GM23338 (cell line): ENCODE data around the gene FASLG. TPM values are rescaled to one million over a fixed set of nuclear protein-coding genes. Genes with fewer than 3 reads are reported as not detected.

ENCODE experiments used
- ATAC-seq: fragments of 200-7000 bp; cut with Tn5 transposase; 3 replicates; pipeline ENCODE4 v1.9.1; 2020
- DNase-seq: peaks from one replicate; pipeline ENCODE4 v3.0.0-alpha.2; 2015; ENCODE audit warnings: low spot score
- H2AFZ ChIP-seq: fragments of 200-600 bp; sonication (generic); 2 replicates; pipeline ENCODE4 v1.8.0; 2016; ENCODE audit warnings: antibody characterized with exemption, mild to moderate bottlenecking, moderate library complexity
- H3F3A ChIP-seq: fragments of 200-600 bp; sonication (generic); replicated peaks from 2 replicates; pipeline ENCODE4 v1.8.0; 2017; ENCODE audit warnings: antibody characterized with exemption, mixed run types, low read depth
- H3K27ac ChIP-seq: fragments of 200-600 bp; sonication (generic); 2 replicates; pipeline ENCODE4 v1.6.1; 2016; ENCODE audit warnings: low read depth
- H3K27me3 ChIP-seq: fragments of 200-600 bp; sonication (generic); 2 replicates; pipeline ENCODE4 v1.8.0; 2016; ENCODE audit warnings: mild to moderate bottlenecking, mixed run types, moderate library complexity; ENCODE audit not compliant: insufficient read depth
- H3K36me3 ChIP-seq: fragments of 200-600 bp; sonication (generic); 2 replicates; pipeline ENCODE4 v1.8.0; 2016; ENCODE audit warnings: mild to moderate bottlenecking; ENCODE audit not compliant: insufficient read depth
- H3K4me1 ChIP-seq: fragments of 200-600 bp; sonication (generic); 2 replicates; pipeline ENCODE4 v1.8.0; 2016; ENCODE audit warnings: mild to moderate bottlenecking, moderate library complexity; ENCODE audit not compliant: insufficient read depth
- H3K4me2 ChIP-seq: fragments of 200-600 bp; sonication (generic); 2 replicates; pipeline ENCODE4 v1.7.1; 2017; ENCODE audit warnings: mixed run types
- H3K4me3 ChIP-seq: fragments of 200-600 bp; sonication (generic); 2 replicates; pipeline ENCODE4 v1.6.1; 2016; ENCODE audit warnings: mixed run types
- H3K79me2 ChIP-seq: fragments of 200-600 bp; sonication (generic); replicated peaks from 2 replicates; pipeline ENCODE4 v1.8.0; 2017; ENCODE audit warnings: mild to moderate bottlenecking; ENCODE audit not compliant: insufficient read depth
- H3K9me2 ChIP-seq: fragments of 200-600 bp; sonication (generic); 2 replicates; pipeline ENCODE4 v1.8.0; 2017; ENCODE audit not compliant: insufficient read depth
- H4K20me1 ChIP-seq: fragments of 200-600 bp; sonication (generic); replicated peaks from 2 replicates; pipeline ENCODE4 v1.8.0; 2017; ENCODE audit warnings: mild to moderate bottlenecking; ENCODE audit not compliant: insufficient read depth
- H3K27ac Mint-ChIP-seq: 2 replicates; pipeline ENCODE4 v1.8.0; 2020; ENCODE audit warnings: inconsistent platforms, mild to moderate bottlenecking, moderate library complexity, mixed read lengths
- H3K27me3 Mint-ChIP-seq: 3 replicates; pipeline ENCODE4 v1.8.0; 2022; ENCODE audit warnings: low read depth, mild to moderate bottlenecking, moderate library complexity, mixed read lengths, inconsistent platforms; ENCODE audit not compliant: insufficient read depth, poor library complexity
- H3K36me3 Mint-ChIP-seq: 3 replicates; pipeline ENCODE4 v1.8.0; 2021; ENCODE audit warnings: low read depth, mild to moderate bottlenecking, inconsistent platforms, moderate library complexity, mixed read lengths
- H3K4me1 Mint-ChIP-seq: 3 replicates; pipeline ENCODE4 v1.8.0; 2020; ENCODE audit warnings: mild to moderate bottlenecking, inconsistent platforms, mixed read lengths
- H3K4me3 Mint-ChIP-seq: 3 replicates; pipeline ENCODE4 v1.8.0; 2021; ENCODE audit warnings: moderate library complexity, mild to moderate bottlenecking, inconsistent platforms, mixed read lengths
- H3K9me3 Mint-ChIP-seq: 3 replicates; pipeline ENCODE4 v1.8.0; 2020; ENCODE audit warnings: moderate library complexity, mild to moderate bottlenecking, inconsistent platforms, mixed read lengths
- CREB1 ChIP-seq: fragments of 250-450 bp; sonication (Bioruptor Pico); IDR thresholded peaks from 2 replicates; pipeline ENCODE4 v1.5.0; 2020; ENCODE audit warnings: low read depth, mild to moderate bottlenecking, moderate library complexity
- ETS1 ChIP-seq: IDR thresholded peaks from 2 replicates; pipeline ENCODE4 v1.6.1; 2016; ENCODE audit warnings: antibody characterized with exemption
- EZH2 ChIP-seq: fragments of 200-600 bp; sonication (generic); IDR thresholded peaks from one replicate; pipeline ENCODE4 v1.8.0; 2017; ENCODE audit warnings: antibody characterized with exemption, mild to moderate bottlenecking, low read depth; ENCODE audit not compliant: unreplicated experiment
- EZH2phosphoT487 ChIP-seq: fragments of 200-600 bp; sonication (generic); IDR thresholded peaks from one replicate; pipeline ENCODE4 v1.8.1; 2018; ENCODE audit warnings: antibody characterized with exemption; ENCODE audit not compliant: unreplicated experiment
- JUNB ChIP-seq: IDR thresholded peaks from one replicate; pipeline ENCODE4 v1.6.1; 2016; ENCODE audit warnings: antibody characterized with exemption; ENCODE audit not compliant: unreplicated experiment
- NANOG ChIP-seq: IDR thresholded peaks from 2 replicates; pipeline ENCODE4 v1.6.1; 2016; ENCODE audit warnings: antibody characterized with exemption, borderline replicate concordance
- POLR2AphosphoS5 ChIP-seq: IDR thresholded peaks from 2 replicates; pipeline ENCODE4 v1.6.1; 2016; ENCODE audit warnings: antibody characterized with exemption, low read depth
- REST ChIP-seq: IDR thresholded peaks from one replicate; pipeline ENCODE4 v1.6.1; 2018; ENCODE audit warnings: antibody characterized with exemption; ENCODE audit not compliant: unreplicated experiment
- STAT1 ChIP-seq: IDR thresholded peaks from one replicate; pipeline ENCODE4 v1.6.1; 2016; ENCODE audit warnings: antibody characterized with exemption; ENCODE audit not compliant: unreplicated experiment
- ZNF114 ChIP-seq: fragments of 250-450 bp; sonication (Bioruptor Pico); IDR thresholded peaks from 2 replicates; pipeline ENCODE4 v1.5.0; 2020; ENCODE audit warnings: mild to moderate bottlenecking, moderate library complexity
- ZNF331 ChIP-seq: fragments of 250-450 bp; sonication (Bioruptor Pico); IDR thresholded peaks from 2 replicates; pipeline ENCODE4 v1.5.0; 2020; ENCODE audit warnings: low read depth, mild to moderate bottlenecking, moderate library complexity
- ZNF462 ChIP-seq: fragments of 250-450 bp; sonication (Bioruptor Pico); IDR thresholded peaks from 2 replicates; pipeline ENCODE4 v1.5.0; 2020; ENCODE audit warnings: mild to moderate bottlenecking, moderate library complexity
- polyA plus RNA-seq: library from polyadenylated mRNA; unstranded; fragments of >200 nt; fragmentation: Nextera tagmentation; extraction: Ambion mirVana; gene quantifications from 2 replicates; pipeline ENCODE4 v1.2.1, GENCODE V29; 2016
- total RNA-seq: library from RNA; depleted of rRNA; stranded (reverse); fragments of >200 nt; shearing (Covaris generic); gene quantifications from 2 replicates; pipeline ENCODE4 v1.2.3, GENCODE V29; 2014
- TF ChIP-seq, protein P1 (sequence below), 2 experiments: fragments of 200-600 bp in 1 of 2; sonication (generic) in 1 of 2; conservative IDR thresholded peaks; 2 replicates each; pipeline versions ENCODE4 v1.5.1 to v1.6.1; 2016 to 2017; ENCODE audit warnings: antibody characterized with exemption in 2 of 2, low read depth in 2 of 2, mild to moderate bottlenecking in 2 of 2, moderate library complexity in 1 of 2

Gene FASLG
- total and polyA plus RNA-seq, 2 experiments from 2014 or later: not detected

GRCh38 chr1:172699695-172700227 is 40.9 kb downstream of the FASLG start:
- TF ChIP-seq EZH2phosphoT487: no peak
- no peak for TF ChIP-seq ZNF114 (CRISPR knock-in tag)
- TF ChIP-seq, protein P1, sequence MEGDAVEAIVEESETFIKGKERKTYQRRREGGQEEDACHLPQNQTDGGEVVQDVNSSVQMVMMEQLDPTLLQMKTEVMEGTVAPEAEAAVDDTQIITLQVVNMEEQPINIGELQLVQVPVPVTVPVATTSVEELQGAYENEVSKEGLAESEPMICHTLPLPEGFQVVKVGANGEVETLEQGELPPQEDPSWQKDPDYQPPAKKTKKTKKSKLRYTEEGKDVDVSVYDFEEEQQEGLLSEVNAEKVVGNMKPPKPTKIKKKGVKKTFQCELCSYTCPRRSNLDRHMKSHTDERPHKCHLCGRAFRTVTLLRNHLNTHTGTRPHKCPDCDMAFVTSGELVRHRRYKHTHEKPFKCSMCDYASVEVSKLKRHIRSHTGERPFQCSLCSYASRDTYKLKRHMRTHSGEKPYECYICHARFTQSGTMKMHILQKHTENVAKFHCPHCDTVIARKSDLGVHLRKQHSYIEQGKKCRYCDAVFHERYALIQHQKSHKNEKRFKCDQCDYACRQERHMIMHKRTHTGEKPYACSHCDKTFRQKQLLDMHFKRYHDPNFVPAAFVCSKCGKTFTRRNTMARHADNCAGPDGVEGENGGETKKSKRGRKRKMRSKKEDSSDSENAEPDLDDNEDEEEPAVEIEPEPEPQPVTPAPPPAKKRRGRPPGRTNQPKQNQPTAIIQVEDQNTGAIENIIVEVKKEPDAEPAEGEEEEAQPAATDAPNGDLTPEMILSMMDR (conservative IDR thresholded peaks at IDR 0.05; ENCODE audit: low read depth in 2 of 2): no peak
- no peak for TF ChIP-seq JUNB
- no peak for TF ChIP-seq EZH2
- TF ChIP-seq STAT1: no peak
- TF ChIP-seq REST: no peak
- TF ChIP-seq NANOG: no peak
- TF ChIP-seq ETS1: no peak
- TF ChIP-seq ZNF462 (CRISPR knock-in tag): no peak
- no peak for TF ChIP-seq CREB1 (CRISPR knock-in tag)
- TF ChIP-seq ZNF331 (CRISPR knock-in tag): no peak
- TF ChIP-seq POLR2AphosphoS5: no peak
- Histone ChIP-seq H2AFZ (no peak overlapping the region), H3K4me2 (no peak overlapping the region), H3K27ac (no peak overlapping the region), H3K36me3 (no peaks in the 10 kb centered on the region), H3K27me3 (no peaks in the 10 kb centered on the region), H3K4me1 (peaks cover 9% of the 10 kb centered on the region; the same call in 1 of the 2 replicates), H3F3A (no peaks in the 10 kb centered on the region), H4K20me1 (no peaks in the 10 kb centered on the region), H3K4me3 (no peak overlapping the region), H3K79me2 (no peaks in the 10 kb centered on the region), H3K9me2 (peaks cover 20% of the 10 kb centered on the region)
- ATAC-seq: no peak
- H3K4me3 Mint-ChIP-seq: no peak overlapping the region
- H3K36me3 Mint-ChIP-seq: no peaks in the 10 kb centered on the region
- no peaks in the 10 kb centered on the region for H3K9me3 Mint-ChIP-seq
- no peak overlapping the region for H3K27ac Mint-ChIP-seq
- H3K27me3 Mint-ChIP-seq: no peaks in the 10 kb centered on the region
- H3K4me1 Mint-ChIP-seq: peaks cover 11% of the 10 kb centered on the region; the same call in 2 of the 3 replicates
- DNase-seq: no peak
